HCT116 (cell line): ENCODE data around the gene SHISAL2B. TPM values are rescaled to one million over a fixed set of nuclear protein-coding genes. Genes with fewer than 3 reads are reported as not detected.

Source experiments
- ATAC-seq: fragments of 200-7000 bp; cut with Tn5 transposase; 2 replicates; pipeline ENCODE4 v1.9.1; 2020; ENCODE audit warnings: mild to moderate bottlenecking, moderate library complexity
- BruUV-seq: library from RNA; stranded (reverse); fragments of 400-500 nt; replicated peaks from 2 replicates; lab custom pipeline; 2021; lab: Mats Ljungman, UMichigan
- CTCF ChIA-PET: fragments of 300-600 bp; sonication (Branson Sonifier 250); formaldehyde crosslinking; loops from one replicate; lab custom pipeline; 2021; ENCODE audit warnings: antibody characterized with exemption; lab: Charles Lee
- POLR2A ChIA-PET: fragments of 300-600, 350-600 bp; sonication (Branson Sonifier 250); formaldehyde crosslinking; loops from one replicate; lab custom pipeline; 2021; ENCODE audit warnings: antibody characterized with exemption; lab: Charles Lee
- RAD21 ChIA-PET, 2 experiments: fragments of 300-600 bp; sonication (Branson Sonifier 250); formaldehyde crosslinking; loops; one replicate each; lab custom pipeline; 2023; ENCODE audit warnings: low total read pairs in 2 of 2; ENCODE audit not compliant: uncharacterized antibody in 2 of 2, unreplicated experiment in 2 of 2, low non-redundant PET in 1 of 2; lab: Charles Lee
- DNase-seq: peaks from one replicate; pipeline ENCODE4 v3.0.0-alpha.2; 2010; ENCODE audit warnings: low read depth, low spot score
- H2AFZ ChIP-seq: fragments of 200-600 bp; shearing (Covaris generic), sonication (generic); 2 replicates; pipeline ENCODE4 v1.6.1; 2017; ENCODE audit warnings: low read depth, mixed run types, mixed read lengths, antibody characterized with exemption, low read length; ENCODE audit not compliant: poor library complexity, severe bottlenecking
- H3K27ac ChIP-seq: 2 replicates; pipeline ENCODE4 v1.5.1; 2012; ENCODE audit warnings: low read depth, low read length
- H3K27me3 ChIP-seq: fragments of 200-600 bp; sonication (generic); 2 replicates; pipeline ENCODE4 v1.6.1; 2016; ENCODE audit warnings: mixed run types, low read length, mixed read lengths; ENCODE audit not compliant: insufficient read depth
- H3K36me3 ChIP-seq, 2 experiments: fragments of 200-500 bp in 1 of 2; fragments of 200-600 bp in 1 of 2; sonication (Bioruptor generic) in 1 of 2; sonication (generic) in 1 of 2; 2 replicates each; pipeline versions ENCODE4 v1.5.1 to v1.6.1; 2014 to 2016; ENCODE audit warnings: low read length in 2 of 2, inconsistent platforms in 1 of 2, mixed read lengths in 1 of 2, mixed run types in 1 of 2; ENCODE audit not compliant: insufficient read depth in 2 of 2, control insufficient read depth in 1 of 2
- H3K4me1 ChIP-seq, 2 experiments: fragments of 200-600 bp in 1 of 2; sonication (generic) in 1 of 2; 2 replicates each; pipeline versions ENCODE4 v1.5.1 to v1.6.1; 2012 to 2017; ENCODE audit warnings: low read length in 2 of 2, inconsistent platforms in 1 of 2, mild to moderate bottlenecking in 1 of 2, mixed read lengths in 1 of 2, mixed run types in 1 of 2, moderate library complexity in 1 of 2; ENCODE audit not compliant: insufficient read depth in 2 of 2, control insufficient read depth in 1 of 2
- H3K4me2 ChIP-seq: fragments of 200-600 bp; sonication (generic); 2 replicates; pipeline ENCODE4 v1.6.1; 2017; ENCODE audit warnings: mixed run types, low read length, mixed read lengths
- H3K4me3 ChIP-seq, 2 experiments: fragments of 200-600 bp in 1 of 2; sonication (generic) in 1 of 2; replicated peaks in 1 of 2; 2 replicates each; pipeline ENCODE4 v1.5.1; 2011 to 2016; ENCODE audit warnings: low read length in 2 of 2, control low read depth in 1 of 2, low read depth in 1 of 2, mild to moderate bottlenecking in 1 of 2, mixed read lengths in 1 of 2, mixed run types in 1 of 2
- H3K79me2 ChIP-seq: fragments of 200-600 bp; sonication (generic); 2 replicates; pipeline ENCODE4 v1.6.1; 2017; ENCODE audit warnings: mild to moderate bottlenecking, mixed run types, low read length, moderate library complexity, mixed read lengths; ENCODE audit not compliant: insufficient read depth
- H3K9ac ChIP-seq: fragments of 200-600 bp; sonication (generic); 2 replicates; pipeline ENCODE4 v1.6.1; 2016; ENCODE audit warnings: low read length, mixed read lengths
- H3K9me2 ChIP-seq: fragments of 200-600 bp; sonication (generic), shearing (Covaris generic); 2 replicates; pipeline ENCODE4 v1.6.1; 2017; ENCODE audit warnings: mixed run types, mild to moderate bottlenecking, moderate library complexity; ENCODE audit not compliant: insufficient read depth
- H3K9me3 ChIP-seq, 2 experiments: fragments of 200-500 bp in 1 of 2; fragments of 200-600 bp in 1 of 2; sonication (Bioruptor generic) in 1 of 2; sonication (generic) in 1 of 2; 2 replicates each; pipeline ENCODE4 v1.6.1; 2014 to 2017; ENCODE audit warnings: low read length in 2 of 2, mixed read lengths in 2 of 2, inconsistent platforms in 1 of 2, low read depth in 1 of 2, mild to moderate bottlenecking in 1 of 2, mixed run types in 1 of 2, moderate library complexity in 1 of 2; ENCODE audit not compliant: control insufficient read depth in 1 of 2, insufficient read depth in 1 of 2
- H4K20me1 ChIP-seq: fragments of 200-600 bp; sonication (generic), shearing (Covaris generic); 2 replicates; pipeline ENCODE4 v1.6.1; 2017; ENCODE audit warnings: mixed run types, mild to moderate bottlenecking, moderate library complexity; ENCODE audit not compliant: insufficient read depth
- ATF3 ChIP-seq: IDR thresholded peaks from 2 replicates; pipeline ENCODE4 v1.6.1; 2012
- CBX3 ChIP-seq: IDR thresholded peaks from 2 replicates; pipeline ENCODE4 v1.6.1; 2012; ENCODE audit warnings: low read depth
- CEBPB ChIP-seq: IDR thresholded peaks from 2 replicates; pipeline ENCODE4 v1.6.1; 2012; ENCODE audit warnings: low read depth
- EGR1 ChIP-seq: IDR thresholded peaks from 2 replicates; pipeline ENCODE4 v1.6.1; 2012; ENCODE audit warnings: low read depth
- ELF1 ChIP-seq: IDR thresholded peaks from 2 replicates; pipeline ENCODE4 v1.6.1; 2012; ENCODE audit warnings: low read depth, borderline replicate concordance
- EZH2phosphoT487 ChIP-seq: fragments of 200-600 bp; IDR thresholded peaks from 2 replicates; pipeline ENCODE4 v1.6.1; 2018; ENCODE audit warnings: antibody characterized with exemption, borderline replicate concordance
- FOSL1 ChIP-seq: IDR thresholded peaks from 2 replicates; pipeline ENCODE4 v1.6.1; 2012; ENCODE audit warnings: low read depth
- JUND ChIP-seq: IDR thresholded peaks from 2 replicates; pipeline ENCODE4 v1.6.1; 2012
- MAX ChIP-seq: IDR thresholded peaks from 2 replicates; pipeline ENCODE4 v1.6.1; 2012
- RAD21 ChIP-seq: IDR thresholded peaks from 2 replicates; pipeline ENCODE4 v1.6.1; 2012; ENCODE audit warnings: low read depth, mild to moderate bottlenecking
- SIN3A ChIP-seq: IDR thresholded peaks from 2 replicates; pipeline ENCODE4 v1.6.1; 2012; ENCODE audit warnings: low read depth
- SRF ChIP-seq: IDR thresholded peaks from 2 replicates; pipeline ENCODE4 v1.6.1; 2012; ENCODE audit warnings: low read depth
- TCF7L2 ChIP-seq: IDR thresholded peaks from 2 replicates; pipeline ENCODE4 v1.7.0; 2011; ENCODE audit warnings: borderline replicate concordance, inconsistent platforms; ENCODE audit not compliant: insufficient read depth, insufficient read length; ENCODE audit errors: extremely low read depth
- YY1 ChIP-seq: IDR thresholded peaks from 2 replicates; pipeline ENCODE4 v1.6.1; 2011; ENCODE audit warnings: low read length, low read depth, moderate library complexity, mild to moderate bottlenecking; ENCODE audit not compliant: insufficient replicate concordance; ENCODE audit errors: extremely low read depth
- intact Hi-C: fragments of 100-400 bp; cut with micrococcal nuclease; formaldehyde crosslinking; loops from 2 replicates; pipeline ENCODE4 v1.10.0; 2022
- total RNA-seq: library from RNA; stranded (reverse); gene quantifications from one replicate; pipeline ENCODE4 v1.2.1, GENCODE V29; 2021; ENCODE audit not compliant: unreplicated experiment
- TF ChIP-seq, protein P1 (sequence below): IDR thresholded peaks from 2 replicates; pipeline ENCODE4 v1.6.1; 2012; ENCODE audit warnings: low read depth

SHISAL2B gene
- total RNA-seq, 1 experiment from 2014 or later: not detected

DNA sequence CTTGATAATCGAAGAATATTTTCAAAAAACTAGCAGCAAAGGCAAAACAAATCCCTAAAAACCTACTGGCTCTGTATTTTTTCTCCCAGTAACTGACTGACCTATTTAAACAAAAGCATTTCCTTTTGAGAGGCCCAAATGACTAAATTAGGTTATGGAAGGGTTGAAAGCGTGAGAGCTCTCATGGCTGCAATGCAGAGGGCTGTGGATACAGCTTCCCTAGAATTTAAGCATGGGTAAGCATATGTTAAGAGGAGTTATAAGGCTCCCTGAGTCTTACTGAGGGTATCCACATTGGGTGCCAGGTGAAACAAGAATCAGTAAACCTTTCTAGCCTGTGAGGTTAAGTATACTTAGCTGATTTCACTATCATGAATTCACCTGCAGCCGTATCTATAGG, 32.3 kb downstream of the SHISAL2B start:
- H2AFZ ChIP-seq: no peak overlapping the region
- RAD21 ChIA-PET: no interaction called here
- intact Hi-C loops: no loop called here
- no peaks in the 10 kb centered on the region for H3K4me1 ChIP-seq
- ATAC-seq (no peak), DNase-seq (no peak)
- no peaks in the 10 kb centered on the region for H3K9me3 ChIP-seq
- H3K9ac ChIP-seq: no peak overlapping the region
- no peaks in the 10 kb centered on the region for H3K79me2 ChIP-seq
- CTCF ChIA-PET: no interaction called here
- no peaks in the 10 kb centered on the region for H3K9me2 ChIP-seq
- no peak overlapping the region for H3K4me2 ChIP-seq
- H3K27ac ChIP-seq: no peak overlapping the region
- no peak overlapping the region for H3K4me3 ChIP-seq
- H3K27me3 ChIP-seq: no peaks in the 10 kb centered on the region
- no peaks in the 10 kb centered on the region for H4K20me1 ChIP-seq
- TF ChIP-seq SIN3A: no peak
- TF ChIP-seq, all 23 proteins: peak for 0
- H3K36me3 ChIP-seq: peaks cover 3 to 5% of the 10 kb centered on the region in 2 experiments; a peak in 2 of 4 replicates
- no TSS peak for BruUV-seq
- POLR2A ChIA-PET: no interaction called here

DNA sequence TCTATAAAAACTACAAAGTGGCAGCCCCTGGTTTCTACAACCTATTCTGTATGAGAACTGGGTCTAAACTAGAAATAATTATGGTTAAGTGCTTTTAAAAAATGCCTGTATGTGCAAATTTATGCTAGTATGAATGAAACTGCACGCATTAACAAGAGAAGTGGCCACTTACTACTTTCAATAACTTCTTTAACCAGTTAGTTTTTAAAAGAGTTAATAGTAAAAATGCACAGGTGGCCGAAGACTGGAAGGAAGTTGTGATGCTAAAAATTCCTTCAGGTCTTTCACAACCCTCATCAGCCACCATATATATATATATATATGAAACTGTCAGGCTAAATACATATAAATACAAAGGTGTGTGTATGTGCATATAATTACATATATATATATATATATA, 36.8 kb downstream of the SHISAL2B start:
- Histone ChIP-seq H2AFZ (no peak overlapping the region), H3K9me2 (0 out of 2 replicates have a peak, but pooled peaks cover 3% of the 10 kb centered on the region), H3K9ac (no peak overlapping the region), H3K79me2 (peaks cover 5% of the 10 kb centered on the region; the same call in 1 of the 2 replicates), H3K4me1 (no peaks in the 10 kb centered on the region), H3K36me3 (peaks cover 3 to 7% of the 10 kb centered on the region in 2 experiments; a peak in 2 of 4 replicates), H3K4me3 (no peak overlapping the region), H3K4me2 (no peak overlapping the region), H3K27ac (no peak overlapping the region), H3K27me3 (no peaks in the 10 kb centered on the region), H4K20me1 (no peaks in the 10 kb centered on the region), H3K9me3 (no peaks in the 10 kb centered on the region)
- TF ChIP-seq EZH2phosphoT487 (no peak), JUND (no peak), SIN3A (no peak), CBX3 (no peak), FOSL1 (no peak), MAX (no peak), ELF1 (no peak), EGR1 (no peak), ATF3 (no peak), CEBPB (no peak), RAD21 (no peak), TCF7L2 (no peak), SRF (no peak), YY1 (no peak)
- TF ChIP-seq, protein P1, sequence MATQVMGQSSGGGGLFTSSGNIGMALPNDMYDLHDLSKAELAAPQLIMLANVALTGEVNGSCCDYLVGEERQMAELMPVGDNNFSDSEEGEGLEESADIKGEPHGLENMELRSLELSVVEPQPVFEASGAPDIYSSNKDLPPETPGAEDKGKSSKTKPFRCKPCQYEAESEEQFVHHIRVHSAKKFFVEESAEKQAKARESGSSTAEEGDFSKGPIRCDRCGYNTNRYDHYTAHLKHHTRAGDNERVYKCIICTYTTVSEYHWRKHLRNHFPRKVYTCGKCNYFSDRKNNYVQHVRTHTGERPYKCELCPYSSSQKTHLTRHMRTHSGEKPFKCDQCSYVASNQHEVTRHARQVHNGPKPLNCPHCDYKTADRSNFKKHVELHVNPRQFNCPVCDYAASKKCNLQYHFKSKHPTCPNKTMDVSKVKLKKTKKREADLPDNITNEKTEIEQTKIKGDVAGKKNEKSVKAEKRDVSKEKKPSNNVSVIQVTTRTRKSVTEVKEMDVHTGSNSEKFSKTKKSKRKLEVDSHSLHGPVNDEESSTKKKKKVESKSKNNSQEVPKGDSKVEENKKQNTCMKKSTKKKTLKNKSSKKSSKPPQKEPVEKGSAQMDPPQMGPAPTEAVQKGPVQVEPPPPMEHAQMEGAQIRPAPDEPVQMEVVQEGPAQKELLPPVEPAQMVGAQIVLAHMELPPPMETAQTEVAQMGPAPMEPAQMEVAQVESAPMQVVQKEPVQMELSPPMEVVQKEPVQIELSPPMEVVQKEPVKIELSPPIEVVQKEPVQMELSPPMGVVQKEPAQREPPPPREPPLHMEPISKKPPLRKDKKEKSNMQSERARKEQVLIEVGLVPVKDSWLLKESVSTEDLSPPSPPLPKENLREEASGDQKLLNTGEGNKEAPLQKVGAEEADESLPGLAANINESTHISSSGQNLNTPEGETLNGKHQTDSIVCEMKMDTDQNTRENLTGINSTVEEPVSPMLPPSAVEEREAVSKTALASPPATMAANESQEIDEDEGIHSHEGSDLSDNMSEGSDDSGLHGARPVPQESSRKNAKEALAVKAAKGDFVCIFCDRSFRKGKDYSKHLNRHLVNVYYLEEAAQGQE: no peak
- no peak for ATAC-seq
- POLR2A ChIA-PET: no interaction called here
- RAD21 ChIA-PET: no interaction called here
- CTCF ChIA-PET: no interaction called here
- DNase-seq: no peak
- no TSS peak for BruUV-seq
- intact Hi-C loops: no loop called here
